ENCODE results near the gene SMAD7. TPM values are rescaled to one million over a fixed set of nuclear protein-coding genes. Genes with fewer than 3 reads are reported as not detected.

SMAD7 gene
- total RNA-seq, 1 donor from 2014 or later = 53.6 TPM

GRCh38 chr18:48948112-48949049 is 2.4 kb downstream of the SMAD7 start:
- peak overlapping the region; percentile 94 for H3K27ac Mint-ChIP-seq (ENCODE audit: unreplicated experiment)
- H3K4me3 Mint-ChIP-seq (ENCODE audit: unreplicated experiment) = peak overlapping the region; percentile 98
- no peaks in the 10 kb centered on the region for H3K27me3 Mint-ChIP-seq (ENCODE audit: unreplicated experiment)
- H3K4me1 Mint-ChIP-seq (ENCODE audit: unreplicated experiment) = peaks cover 50% of the 10 kb centered on the region
- no peaks in the 10 kb centered on the region for H3K9me3 Mint-ChIP-seq (ENCODE audit: unreplicated experiment)
- H3K36me3 Mint-ChIP-seq (ENCODE audit: unreplicated experiment) = peaks cover 47% of the 10 kb centered on the region
- peak; percentile 11 for TF ChIP-seq CTCF (IDR thresholded peaks at IDR 0.05)
- DNase-seq (ENCODE audit: extremely low spot score, unreplicated experiment) = no peak

DNA sequence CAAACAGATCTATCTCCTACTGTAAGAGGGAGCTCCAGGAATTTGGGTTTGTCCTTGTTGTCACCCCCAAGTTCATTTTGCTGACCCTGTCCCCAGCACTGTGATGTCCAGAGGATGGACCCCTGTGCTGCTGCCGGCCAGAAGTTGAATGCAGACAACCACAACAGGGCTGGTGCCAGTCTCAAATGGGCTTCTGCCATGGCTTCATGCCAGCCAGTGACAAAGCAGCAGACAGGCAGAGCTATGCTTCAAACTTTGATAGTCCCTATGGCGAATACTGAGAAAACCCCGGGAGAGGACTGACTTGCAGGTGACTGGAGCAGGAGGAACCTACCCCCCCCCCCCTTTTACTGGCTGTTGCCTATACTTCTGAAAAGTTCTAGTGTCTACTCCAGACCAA is 3.2 kb downstream of the SMAD7 start:
- Mint-ChIP-seq H3K4me1 (ENCODE audit: unreplicated experiment) (peaks cover 53% of the 10 kb centered on the region), H3K27ac (ENCODE audit: unreplicated experiment) (peak overlapping the region; percentile 89), H3K36me3 (ENCODE audit: unreplicated experiment) (peaks cover 51% of the 10 kb centered on the region), H3K9me3 (ENCODE audit: unreplicated experiment) (no peaks in the 10 kb centered on the region), H3K27me3 (ENCODE audit: unreplicated experiment) (no peaks in the 10 kb centered on the region), H3K4me3 (ENCODE audit: unreplicated experiment) (peak overlapping the region; percentile 98)
- no peak for DNase-seq (ENCODE audit: extremely low spot score, unreplicated experiment)
- TF ChIP-seq CTCF (IDR thresholded peaks at IDR 0.05) = no peak

GRCh38 chr18:48947092-48947491 is 3.7 kb downstream of the SMAD7 start:
- H3K36me3 Mint-ChIP-seq (ENCODE audit: unreplicated experiment) = peaks cover 54% of the 10 kb centered on the region
- H3K27me3 Mint-ChIP-seq (ENCODE audit: unreplicated experiment) = no peaks in the 10 kb centered on the region
- peaks cover 58% of the 10 kb centered on the region for H3K4me1 Mint-ChIP-seq (ENCODE audit: unreplicated experiment)
- no peak for TF ChIP-seq CTCF (IDR thresholded peaks at IDR 0.05)
- no peaks in the 10 kb centered on the region for H3K9me3 Mint-ChIP-seq (ENCODE audit: unreplicated experiment)
- peak overlapping the region; percentile 89 for H3K27ac Mint-ChIP-seq (ENCODE audit: unreplicated experiment)
- peak overlapping the region; percentile 98 for H3K4me3 Mint-ChIP-seq (ENCODE audit: unreplicated experiment)
- no peak for DNase-seq (ENCODE audit: extremely low spot score, unreplicated experiment)

DNA sequence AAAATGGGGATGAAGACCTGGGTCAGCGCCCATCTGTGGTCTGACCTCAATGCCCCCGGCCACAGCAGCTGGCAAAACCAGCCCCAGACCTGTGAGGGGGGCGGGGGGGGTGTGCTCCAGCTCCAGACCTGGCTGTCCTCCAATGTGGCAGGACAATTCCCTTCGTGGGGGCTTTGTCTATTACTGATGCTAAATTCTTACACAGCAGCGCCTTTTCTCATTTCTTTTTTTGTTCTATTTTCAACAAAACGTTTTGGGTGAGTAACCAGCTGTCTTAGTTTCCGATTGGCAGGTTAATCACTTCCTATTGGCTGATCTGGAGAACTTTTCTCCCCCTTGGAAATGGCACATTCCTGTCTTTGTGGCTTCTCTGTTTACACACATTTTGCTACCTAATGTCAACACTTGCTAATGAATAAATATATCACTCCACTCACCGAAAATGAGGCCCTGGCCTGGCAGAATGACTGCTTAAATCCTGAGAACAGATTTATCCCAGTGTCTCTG is 4.4 kb downstream of the SMAD7 start:
- peak overlapping the region; percentile 98 for H3K4me3 Mint-ChIP-seq (ENCODE audit: unreplicated experiment)
- H3K27me3 Mint-ChIP-seq (ENCODE audit: unreplicated experiment) = no peaks in the 10 kb centered on the region
- H3K36me3 Mint-ChIP-seq (ENCODE audit: unreplicated experiment) = peaks cover 61% of the 10 kb centered on the region
- no peaks in the 10 kb centered on the region for H3K9me3 Mint-ChIP-seq (ENCODE audit: unreplicated experiment)
- TF ChIP-seq CTCF (IDR thresholded peaks at IDR 0.05) = no peak
- peaks cover 65% of the 10 kb centered on the region for H3K4me1 Mint-ChIP-seq (ENCODE audit: unreplicated experiment)
- peak overlapping the region; percentile 89 for H3K27ac Mint-ChIP-seq (ENCODE audit: unreplicated experiment)
- no peak for DNase-seq (ENCODE audit: extremely low spot score, unreplicated experiment)

- Mint-ChIP-seq H3K4me3 (ENCODE audit: unreplicated experiment) (peak overlapping the region; percentile 98), H3K27ac (ENCODE audit: unreplicated experiment) (peak overlapping the region; percentile 89), H3K27me3 (ENCODE audit: unreplicated experiment) (no peaks in the 10 kb centered on the region), H3K36me3 (ENCODE audit: unreplicated experiment) (peaks cover 66% of the 10 kb centered on the region), H3K4me1 (ENCODE audit: unreplicated experiment) (peaks cover 70% of the 10 kb centered on the region), H3K9me3 (ENCODE audit: unreplicated experiment) (no peaks in the 10 kb centered on the region)
- DNase-seq (ENCODE audit: extremely low spot score, unreplicated experiment) = no peak
- no peak for TF ChIP-seq CTCF (IDR thresholded peaks at IDR 0.05)
These were observed 4.9 kb downstream of the SMAD7 start for GRCh38 chr18:48945953-48946217.
